Upper lobe of left lung (tissue), 6 donors: ENCODE results near the gene AKR7A2. TPM values are rescaled to one million over a fixed set of nuclear protein-coding genes. Genes with fewer than 3 reads are reported as not detected.

ENCODE experiments used
- ATAC-seq, 2 donors: fragments of 200-7000 bp; cut with Tn5 transposase; one replicate each; pipeline ENCODE4 v1.9.1; 2022; ENCODE audit warnings: mild to moderate bottlenecking in 2 of 2, moderate library complexity in 2 of 2; ENCODE audit not compliant: low FRiP score in 2 of 2
- DNase-seq, 2 donors: peaks; one replicate each; pipeline ENCODE4 v3.0.0-alpha.2; 2019 to 2020
- H3K27ac ChIP-seq, 4 donors: fragments of 200-600 bp; sonication (generic); one replicate each; pipeline ENCODE4 v1.5.1; 2016 to 2019
- H3K27me3 ChIP-seq, 4 donors: fragments of 200-600 bp; sonication (generic); one replicate each; pipeline ENCODE4 v1.5.1; 2017 to 2019
- H3K36me3 ChIP-seq, 4 donors: fragments of 200-600 bp; sonication (generic); one replicate each; pipeline ENCODE4 v1.5.1; 2016 to 2019
- H3K4me1 ChIP-seq, 4 donors: fragments of 200-600 bp; sonication (generic); one replicate each; pipeline ENCODE4 v1.5.1; 2018 to 2019
- H3K4me3 ChIP-seq, 4 donors: fragments of 200-600 bp; sonication (generic); one replicate each; pipeline ENCODE4 v1.5.1; 2017 to 2019; ENCODE audit warnings: mild to moderate bottlenecking in 2 of 4, moderate library complexity in 1 of 4
- H3K9me3 ChIP-seq, 4 donors: fragments of 200-600 bp; sonication (generic); one replicate each; pipeline ENCODE4 v1.5.1; 2018 to 2019
- EP300 ChIP-seq, 4 donors: sonication (generic); formaldehyde crosslinking; IDR thresholded peaks; one replicate each; pipeline ENCODE4 v1.5.1; 2017; ENCODE audit warnings: antibody characterized with exemption in 4 of 4, control low read depth in 2 of 4
- POLR2A ChIP-seq, 4 donors: fragments of 450-650 bp; IDR thresholded peaks; one replicate each; pipeline ENCODE4 v1.5.1; 2016 to 2017; ENCODE audit warnings: antibody characterized with exemption in 4 of 4, mild to moderate bottlenecking in 2 of 4
- POLR2AphosphoS5 ChIP-seq, 2 donors: sonication (generic); formaldehyde crosslinking; IDR thresholded peaks; one replicate each; pipeline ENCODE4 v1.5.1; 2017; ENCODE audit warnings: antibody characterized with exemption in 2 of 2
- WGBS, 2 donors: methylation state at CpG; one replicate each; pipeline ENCODE4 v1.1.5; 2017 to 2018; 5-methylcytosine and 5-hydroxymethylcytosine counted together
- total RNA-seq, 6 donors: library from RNA; depleted of rRNA in 4 of 6; stranded (reverse); fragments of >200 nt in 4 of 6; gene quantifications; one replicate each; pipeline versions ENCODE4 v1.1.0 to v1.2.1, GENCODE V29; 2016 to 2021
- TF ChIP-seq, protein P1 (sequence below), 6 experiments: fragments of 450-650 bp in 4 of 6; fragments of 200-600 bp in 2 of 6; sonication (generic) in 2 of 6; IDR thresholded peaks; one replicate each; pipeline ENCODE4 v1.5.1; 2016 to 2019; ENCODE audit warnings: antibody characterized with exemption in 6 of 6
- donor health status: DM: no; HTN: no; CAD: no; lungs with moderate emphysema.
- donor health status: DM: no; HTN: yes; CAD: no; lungs with severe emphysema.

AKR7A2 gene
- total RNA-seq, result 10 to 100 TPM; 25.2 to 66.3 (median 47.6) TPM

GRCh38 chr1:19311931-19312781 is at the start of gene AKR7A2, which contains the start of gene SLC66A1:
AKR7A2 (minus strand) TSS chr1:19312144; CDS start chr1:19312124, 20 bp downstream.
SLC66A1 (plus strand) TSS chr1:19312326; CDS start chr1:19317678, 5,352 bp downstream.
- TF ChIP-seq POLR2AphosphoS5 (IDR thresholded peaks at IDR 0.05) (peak; percentile 43 to 63), POLR2A (IDR thresholded peaks at IDR 0.05) (peak in 3 of 4 donors; percentile 71 to 83 (median 72)), EP300 (IDR thresholded peaks at IDR 0.05) (no peak)
- TF ChIP-seq, protein P1, sequence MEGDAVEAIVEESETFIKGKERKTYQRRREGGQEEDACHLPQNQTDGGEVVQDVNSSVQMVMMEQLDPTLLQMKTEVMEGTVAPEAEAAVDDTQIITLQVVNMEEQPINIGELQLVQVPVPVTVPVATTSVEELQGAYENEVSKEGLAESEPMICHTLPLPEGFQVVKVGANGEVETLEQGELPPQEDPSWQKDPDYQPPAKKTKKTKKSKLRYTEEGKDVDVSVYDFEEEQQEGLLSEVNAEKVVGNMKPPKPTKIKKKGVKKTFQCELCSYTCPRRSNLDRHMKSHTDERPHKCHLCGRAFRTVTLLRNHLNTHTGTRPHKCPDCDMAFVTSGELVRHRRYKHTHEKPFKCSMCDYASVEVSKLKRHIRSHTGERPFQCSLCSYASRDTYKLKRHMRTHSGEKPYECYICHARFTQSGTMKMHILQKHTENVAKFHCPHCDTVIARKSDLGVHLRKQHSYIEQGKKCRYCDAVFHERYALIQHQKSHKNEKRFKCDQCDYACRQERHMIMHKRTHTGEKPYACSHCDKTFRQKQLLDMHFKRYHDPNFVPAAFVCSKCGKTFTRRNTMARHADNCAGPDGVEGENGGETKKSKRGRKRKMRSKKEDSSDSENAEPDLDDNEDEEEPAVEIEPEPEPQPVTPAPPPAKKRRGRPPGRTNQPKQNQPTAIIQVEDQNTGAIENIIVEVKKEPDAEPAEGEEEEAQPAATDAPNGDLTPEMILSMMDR (IDR thresholded peaks at IDR 0.05), result peak in 4 of 6 experiments; percentile 49 to 63 (median 58)
- 0% methylated on average over 22 to 26 of the region's 105 CpGs for WGBS, 2 donors
- no peaks in the 10 kb centered on the region for H3K27me3 ChIP-seq
- H3K4me3 ChIP-seq, result peak within 1 kb of the TSS; percentile 89 to 98 (median 98)
- peak; percentile 96 to 99 for DNase-seq
- H3K27ac ChIP-seq, result peak within 1 kb of the TSS; percentile 90 to 96 (median 92)
- H3K4me1 ChIP-seq, result peaks cover 26 to 54% (median 28%) of the 10 kb centered on the region in 4 donors
- no peaks in the 10 kb centered on the region for H3K9me3 ChIP-seq
- peak; percentile 97 to 98 for ATAC-seq
- peaks cover 6 to 13% (median 11%) of the 10 kb centered on the region in 4 donors for H3K36me3 ChIP-seq

GRCh38 chr1:19360843-19361610 is 49.1 kb upstream of the AKR7A2 start:
- peaks cover 25 to 37% (median 30%) of the 10 kb centered on the region in 4 donors for H3K4me1 ChIP-seq
- peak overlapping the region in 3 of 4 donors; percentile 13 to 37 (median 14) for H3K27ac ChIP-seq
- H3K27me3 ChIP-seq, result no peaks in the 10 kb centered on the region
- ATAC-seq (peak; percentile 10 to 83), DNase-seq (peak in 1 of 2 donors; percentile 51)
- WGBS, 2 donors, result 71 to 81% methylated on average over 17 to 18 of the region's 18 CpGs
- no peak overlapping the region for H3K4me3 ChIP-seq
- peaks cover 0 to 19% (median 12%) of the 10 kb centered on the region in 4 donors for H3K36me3 ChIP-seq
- no peak for TF ChIP-seq POLR2A (IDR thresholded peaks at IDR 0.05)
- no peak for TF ChIP-seq EP300 (IDR thresholded peaks at IDR 0.05)
- TF ChIP-seq, protein P1 (IDR thresholded peaks at IDR 0.05), result no peak
- no peak for TF ChIP-seq POLR2AphosphoS5 (IDR thresholded peaks at IDR 0.05)
- no peaks in the 10 kb centered on the region for H3K9me3 ChIP-seq

- Histone ChIP-seq H3K4me1 (peaks cover 25 to 31% (median 30%) of the 10 kb centered on the region in 4 donors), H3K4me3 (no peak overlapping the region), H3K27ac (peak overlapping the region in 1 of 4 donors; percentile 24), H3K36me3 (peaks cover 6 to 25% (median 18%) of the 10 kb centered on the region in 4 donors), H3K27me3 (no peaks in the 10 kb centered on the region), H3K9me3 (no peaks in the 10 kb centered on the region)
- DNase-seq, result no peak
- WGBS, 2 donors, result 69 to 72% methylated on average over 11 of the region's 11 CpGs
- no peak for ATAC-seq
- TF ChIP-seq POLR2A (IDR thresholded peaks at IDR 0.05) (no peak), POLR2AphosphoS5 (IDR thresholded peaks at IDR 0.05) (no peak), EP300 (IDR thresholded peaks at IDR 0.05) (no peak)
- TF ChIP-seq, protein P1 (IDR thresholded peaks at IDR 0.05), result no peak
Measured at GRCh38 chr1:19360432-19360831, 48.5 kb upstream of the AKR7A2 start.

GRCh38 chr1:19360016-19360415 is 48.1 kb upstream of the AKR7A2 start:
- no peak overlapping the region for H3K4me3 ChIP-seq
- H3K9me3 ChIP-seq, result no peaks in the 10 kb centered on the region
- H3K27ac ChIP-seq, result peak overlapping the region in 1 of 4 donors; percentile 24
- peaks cover 25 to 31% (median 28%) of the 10 kb centered on the region in 4 donors for H3K4me1 ChIP-seq
- 25 to 31% methylated on average over 6 of the region's 6 CpGs for WGBS, 2 donors
- DNase-seq, result no peak
- ATAC-seq, result no peak
- TF ChIP-seq, protein P1 (IDR thresholded peaks at IDR 0.05), result no peak
- no peak for TF ChIP-seq POLR2AphosphoS5 (IDR thresholded peaks at IDR 0.05)
- no peak for TF ChIP-seq EP300 (IDR thresholded peaks at IDR 0.05)
- TF ChIP-seq POLR2A (IDR thresholded peaks at IDR 0.05), result no peak
- peaks cover 6 to 29% (median 21%) of the 10 kb centered on the region in 4 donors for H3K36me3 ChIP-seq
- no peaks in the 10 kb centered on the region for H3K27me3 ChIP-seq
